Raji (cell line): ENCODE measurements around the gene PHOX2B.

Experiments
- POLR2A ChIP-seq: IDR thresholded peaks from 2 replicates; pipeline ENCODE4 v1.6.1; 2011; ENCODE audit warnings: low read depth, low read length, control low read depth; ENCODE audit not compliant: insufficient read depth

The PHOX2B gene

GRCh38 chr4:41701983-41702382 is 46.5 kb downstream of the PHOX2B start:
- no peak for TF ChIP-seq POLR2A

- no peak for TF ChIP-seq POLR2A
Measured at GRCh38 chr4:41696763-41697162, 51.8 kb downstream of the PHOX2B start.

DNA sequence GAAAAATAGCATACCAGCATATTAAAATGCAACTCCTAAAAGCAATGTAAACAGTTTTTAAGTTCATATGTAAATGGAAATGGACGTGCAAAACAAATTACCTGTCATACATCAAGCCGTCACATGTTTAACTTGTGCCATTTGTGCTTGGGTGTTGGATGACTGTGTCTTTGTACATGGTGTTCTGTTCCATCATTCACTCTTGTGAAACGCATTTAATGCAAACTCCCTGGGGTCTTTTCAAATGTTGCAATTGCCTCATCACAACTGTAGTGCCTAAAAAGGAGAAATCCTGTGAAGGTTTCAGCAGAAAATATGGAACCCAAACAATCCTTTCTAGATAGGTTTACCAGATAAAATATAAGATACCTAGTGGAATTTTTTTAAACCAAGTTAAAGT is 52.4 kb downstream of the PHOX2B start:
- TF ChIP-seq POLR2A, result no peak
